Fibroblast of upper back skin (primary cell): Measurements from ENCODE around the gene CABP1.
"Not testable (repeated sequence)": the region's sequence is repeated elsewhere in the genome, so short reads cannot be mapped to it uniquely, and the experiment has no call there.

ENCODE experiments used
- DNase-seq: peaks from one replicate; pipeline ENCODE4 v3.0.0-alpha.2; 2013

CABP1 gene

GRCh38 chr12:120668868-120669840, 28.7 kb downstream of the CABP1 start:
- no peak for DNase-seq

GRCh38 chr12:120670237-120670636, 29.8 kb downstream of the CABP1 start:
- DNase-seq: not testable (repeated sequence)

- DNase-seq: no peak
Measured at GRCh38 chr12:120670667-120671066, 30.2 kb downstream of the CABP1 start.

GRCh38 chr12:120674097-120674636, 33.7 kb downstream of the CABP1 start:
- no peak for DNase-seq

- peak; percentile 18 for DNase-seq
Measured at GRCh38 chr12:120677765-120678473, 37.5 kb downstream of the CABP1 start.

GRCh38 chr12:120678572-120678971, 38.1 kb downstream of the CABP1 start:
- peak; percentile 12 for DNase-seq

DNA sequence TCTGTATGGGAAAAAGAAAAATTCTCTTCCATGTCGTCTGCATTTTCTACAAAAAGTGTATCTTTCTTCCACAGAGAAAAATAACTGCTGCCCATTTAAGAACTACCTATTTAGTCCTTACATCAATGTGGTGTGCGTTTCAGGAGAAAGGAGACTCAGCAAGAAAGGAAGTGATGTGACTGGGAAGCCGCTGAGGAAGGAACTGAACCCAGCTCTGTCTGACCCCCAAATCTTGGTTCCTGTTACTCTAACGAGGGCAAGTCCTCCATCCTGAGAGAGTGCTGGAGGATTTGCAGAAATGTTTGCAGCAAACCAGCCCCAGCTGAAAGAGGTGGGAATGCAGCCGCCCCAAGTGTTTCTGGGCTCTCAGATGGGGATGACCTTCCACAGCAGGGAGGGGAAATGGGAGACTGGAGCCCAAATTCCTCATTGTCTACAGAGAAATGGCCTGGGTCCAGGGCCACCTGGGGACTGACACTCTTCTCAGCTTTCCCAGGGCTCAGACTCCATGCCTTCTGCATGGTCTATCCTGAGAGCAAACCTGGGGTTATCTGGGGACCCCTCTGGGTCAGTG, 39.8 kb downstream of the CABP1 start:
- no peak for DNase-seq

GRCh38 chr12:120684523-120684932, 44.1 kb downstream of the CABP1 start:
- DNase-seq: no peak

DNA sequence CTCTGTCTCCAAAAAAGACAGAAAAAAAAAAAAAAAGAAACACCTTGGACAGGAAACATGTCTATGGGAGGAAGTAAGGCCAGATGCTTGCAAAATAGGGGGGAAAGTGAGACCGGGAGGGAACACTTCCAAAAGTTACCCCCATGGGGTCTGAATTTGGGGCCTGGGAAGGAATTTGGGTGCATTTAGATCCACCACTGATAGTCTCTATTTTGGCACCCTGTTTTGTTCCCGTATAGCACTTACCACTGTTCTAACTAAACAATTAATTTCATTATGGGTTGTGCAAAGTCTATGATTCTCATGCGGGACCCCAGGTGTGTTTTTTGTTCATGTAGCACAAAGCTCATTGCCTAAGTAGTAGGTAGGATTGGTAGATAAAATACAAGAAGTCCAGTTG, 45.1 kb downstream of the CABP1 start:
- DNase-seq: no peak

GRCh38 chr12:120686151-120686689, 45.8 kb downstream of the CABP1 start:
- DNase-seq: peak; percentile 98

GRCh38 chr12:120686690-120687577, 46.5 kb downstream of the CABP1 start, which contains the start of gene MLEC:
MLEC (plus strand) TSS chr12:120687149; CDS start chr12:120687297, 148 bp downstream.
- peak; percentile 98 for DNase-seq

- no peak for DNase-seq
Measured at GRCh38 chr12:120687578-120688289, 47.3 kb downstream of the CABP1 start.

DNA sequence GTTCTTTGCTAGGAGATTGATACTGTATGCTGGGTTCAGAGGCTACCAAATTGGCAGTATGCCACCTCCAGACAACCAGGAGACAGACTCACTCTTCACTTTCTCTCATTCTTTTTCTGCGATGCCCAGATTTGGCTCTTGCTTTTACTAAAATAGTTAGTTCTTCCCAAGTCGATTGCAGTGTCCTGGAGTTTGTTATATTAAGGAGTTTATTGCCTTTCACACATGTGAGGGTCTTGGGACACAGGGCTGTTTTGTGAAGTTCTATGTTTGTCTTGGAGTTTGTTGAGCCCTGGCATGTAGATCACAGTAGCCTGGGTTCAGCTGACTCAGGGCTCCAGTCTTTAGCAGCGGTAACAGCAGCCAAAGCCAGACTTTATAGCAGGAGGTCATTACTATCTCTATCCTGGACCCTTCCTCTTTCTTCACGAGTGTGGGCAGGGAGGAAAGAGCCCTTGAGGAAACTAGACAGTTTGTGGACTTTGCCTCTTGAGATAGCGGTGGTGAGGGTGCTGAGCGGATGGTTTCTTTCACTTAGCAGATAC, 48.2 kb downstream of the CABP1 start:
- DNase-seq: peak; percentile 18

DNA sequence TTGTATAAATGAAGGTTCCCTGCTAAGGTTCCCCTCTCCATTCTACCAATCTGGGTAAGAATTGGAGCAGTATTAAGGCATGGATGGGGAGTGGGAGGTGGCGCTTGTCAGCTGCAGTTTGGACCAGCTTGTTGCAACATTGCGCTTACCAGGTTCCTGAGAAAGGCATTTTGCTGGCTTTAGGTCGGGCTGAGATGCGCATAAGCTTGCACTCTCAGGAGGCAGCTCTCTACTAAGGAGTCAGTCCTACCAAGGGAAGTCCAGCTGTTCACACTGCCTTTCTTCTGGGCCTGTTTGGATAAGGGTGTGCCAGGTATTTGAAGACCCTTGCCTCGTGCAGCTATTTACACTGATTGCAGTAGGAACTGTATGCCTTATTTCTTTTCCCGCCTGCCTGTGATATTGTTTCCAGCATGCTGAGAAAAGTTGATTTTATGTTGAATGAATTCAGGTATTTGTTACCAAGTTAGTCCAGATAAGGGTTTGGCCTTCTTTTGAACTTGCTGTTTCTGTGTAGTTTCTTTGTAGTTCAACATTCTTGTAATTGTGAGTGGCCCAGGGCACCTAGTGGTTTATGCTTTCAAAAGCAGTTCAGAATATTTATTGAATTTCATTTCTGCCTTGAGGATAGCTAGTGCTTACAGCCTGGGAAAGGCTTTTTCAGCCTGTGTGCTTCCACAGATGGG, 49.1 kb downstream of the CABP1 start:
- no peak for DNase-seq

GRCh38 chr12:120690083-120690450, 49.6 kb downstream of the CABP1 start:
- no peak for DNase-seq

DNA sequence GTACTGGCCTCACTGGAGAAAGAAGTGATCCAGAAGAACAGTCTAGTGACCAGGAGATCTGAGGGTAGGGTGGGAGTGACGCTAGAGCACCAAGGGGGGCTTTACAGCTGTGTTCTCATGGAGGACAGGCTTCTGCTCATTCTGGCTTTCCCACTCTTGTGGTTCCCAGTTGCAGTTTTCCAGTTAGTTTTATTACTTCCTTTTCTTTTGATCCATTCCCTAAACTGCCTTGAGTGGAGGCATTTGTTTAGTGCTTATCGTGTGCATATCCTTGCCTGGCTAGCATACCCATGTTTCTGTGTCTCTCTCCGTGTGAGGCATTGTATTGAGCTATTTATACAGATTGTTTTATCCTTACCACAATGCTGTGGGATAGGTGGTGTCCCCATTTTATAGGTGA, 50.6 kb downstream of the CABP1 start:
- no peak for DNase-seq

DNA sequence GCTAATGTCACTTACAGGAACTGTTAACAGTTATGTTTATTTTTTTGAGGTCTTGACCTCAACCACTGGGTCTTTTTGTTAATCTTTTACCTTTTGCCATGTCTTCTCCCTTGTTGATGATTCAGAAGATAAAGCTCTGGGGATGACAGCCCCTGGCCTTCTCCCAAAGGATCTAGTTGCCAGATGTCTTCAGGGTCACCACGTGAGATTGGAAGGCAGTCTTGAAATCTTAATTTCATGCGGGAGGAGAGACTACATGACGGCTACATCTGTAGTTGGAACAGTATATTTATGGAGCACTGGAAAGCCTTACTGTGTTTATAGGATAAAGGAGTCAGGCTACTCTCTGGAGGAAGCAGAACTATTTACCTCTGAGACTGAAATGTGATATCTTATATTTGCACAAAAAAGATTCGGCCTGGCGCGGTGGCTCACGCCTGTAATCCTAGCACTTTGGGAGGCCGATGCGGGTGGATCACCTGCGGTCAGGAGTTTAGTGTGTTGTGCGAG, 52.2 kb downstream of the CABP1 start:
- peak; percentile 41 for DNase-seq

- DNase-seq: no peak
Measured at GRCh38 chr12:120693848-120694247, 53.4 kb downstream of the CABP1 start.

DNA sequence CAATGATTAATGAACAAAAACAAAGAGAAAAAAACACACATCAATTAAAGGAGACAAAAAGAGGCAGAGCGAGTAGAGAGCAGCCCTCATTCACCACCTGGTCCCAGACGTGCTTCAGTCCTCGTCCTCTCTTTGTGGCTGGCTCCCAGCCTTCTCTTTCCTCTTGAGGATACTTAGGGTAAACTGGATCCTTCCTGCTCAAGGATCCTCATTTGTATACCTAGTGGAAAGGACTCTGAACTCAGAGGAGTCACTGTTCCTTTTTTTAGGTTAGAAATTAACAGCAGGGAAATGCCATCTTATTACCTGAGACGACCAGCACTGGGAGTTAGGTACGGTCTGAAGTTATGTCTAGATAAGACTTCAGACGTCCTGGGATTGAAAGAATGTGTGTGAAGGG, 56.2 kb downstream of the CABP1 start:
- DNase-seq: no peak

GRCh38 chr12:120697344-120697743, 56.9 kb downstream of the CABP1 start:
- DNase-seq: no peak
